GM18907 (cell line): ENCODE measurements around the gene MYO10.
"Not testable (repeated sequence)": the region's sequence is repeated elsewhere in the genome, so short reads cannot be mapped to it uniquely, and the experiment has no call there.

Source experiments
- ATAC-seq: cut with Tn5 transposase; IDR thresholded peaks from one replicate; pipeline ENCODE4 v1.9.1; 2021; ENCODE audit warnings: mild to moderate bottlenecking, moderate library complexity; ENCODE audit not compliant: unreplicated experiment

MYO10 gene

DNA sequence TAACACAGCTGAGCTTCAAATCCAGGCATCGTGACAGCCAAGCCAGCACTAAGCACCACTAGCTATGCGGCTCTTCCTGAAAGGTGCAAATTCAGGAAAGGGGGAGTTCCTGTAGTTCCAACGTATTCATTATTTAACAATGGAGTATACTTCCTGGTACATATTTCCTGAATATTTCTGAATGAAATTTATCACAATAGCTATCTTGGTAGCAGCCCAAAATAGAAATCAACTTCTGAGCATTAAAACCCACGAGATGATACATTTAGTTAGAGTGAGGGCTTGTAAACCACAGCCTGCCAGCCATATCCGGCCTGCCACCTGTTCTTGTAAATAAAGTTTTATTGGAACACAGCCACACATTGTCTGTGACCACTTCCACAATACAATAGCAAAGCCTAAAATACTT lies 209.5 kb downstream of the MYO10 start:
- peak; percentile 50 for ATAC-seq

DNA sequence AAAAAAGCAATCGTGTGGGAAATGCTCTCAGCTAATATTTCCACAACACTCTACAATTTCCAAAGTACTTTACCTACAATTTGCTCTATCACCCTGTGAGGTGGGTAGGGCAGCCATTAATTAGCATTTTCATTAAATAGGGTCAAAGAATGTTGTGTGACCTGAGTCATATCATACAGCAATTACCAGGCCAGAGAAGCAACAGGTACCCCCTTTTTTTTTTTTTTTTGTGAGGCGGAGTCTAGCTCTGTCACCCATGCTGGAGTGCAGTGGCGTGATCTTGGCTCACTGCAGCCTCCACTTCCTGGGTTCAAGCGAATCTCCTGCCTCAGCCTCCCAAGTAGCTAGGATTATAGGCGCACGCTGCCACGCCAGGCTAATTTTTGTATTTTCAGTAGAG lies 210.5 kb downstream of the MYO10 start:
- no peak for ATAC-seq

DNA sequence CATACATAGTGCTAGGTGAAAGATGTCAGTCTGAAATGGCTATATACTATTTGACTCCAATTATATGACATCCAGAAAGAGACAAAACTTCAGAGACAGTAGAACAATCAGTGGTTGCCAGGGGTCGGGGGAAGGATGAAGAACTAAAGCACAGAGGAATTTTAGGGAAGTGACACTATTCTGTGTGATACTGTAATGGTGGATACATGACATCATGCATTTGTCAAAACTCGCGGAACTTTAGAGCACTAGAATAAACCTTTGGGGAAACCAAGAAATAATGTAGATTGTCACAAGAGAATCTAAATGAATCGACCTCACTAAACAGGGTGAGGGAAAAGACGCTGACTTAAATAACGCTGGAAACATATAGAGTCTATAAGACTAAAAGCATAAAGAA lies 212.3 kb downstream of the MYO10 start:
- ATAC-seq: no peak

DNA sequence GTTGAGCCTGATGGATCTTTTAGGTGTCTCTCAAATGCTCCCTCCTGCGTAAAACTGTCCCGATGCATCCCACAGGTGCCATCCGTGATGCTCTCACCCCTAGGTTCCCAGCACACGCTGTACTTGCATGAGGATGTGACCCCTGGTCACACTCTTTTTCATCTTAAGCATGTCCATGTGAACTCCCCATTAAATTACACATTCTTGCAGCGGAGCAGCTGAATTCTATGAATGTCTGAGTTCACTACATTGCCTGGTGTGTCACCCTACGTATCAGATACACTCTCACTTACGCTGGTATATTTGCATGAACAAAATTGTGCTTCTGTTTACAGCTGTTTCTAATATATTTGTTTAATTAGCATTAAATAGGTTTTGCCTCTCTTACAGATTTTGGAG lies 214.0 kb downstream of the MYO10 start:
- no peak for ATAC-seq

DNA sequence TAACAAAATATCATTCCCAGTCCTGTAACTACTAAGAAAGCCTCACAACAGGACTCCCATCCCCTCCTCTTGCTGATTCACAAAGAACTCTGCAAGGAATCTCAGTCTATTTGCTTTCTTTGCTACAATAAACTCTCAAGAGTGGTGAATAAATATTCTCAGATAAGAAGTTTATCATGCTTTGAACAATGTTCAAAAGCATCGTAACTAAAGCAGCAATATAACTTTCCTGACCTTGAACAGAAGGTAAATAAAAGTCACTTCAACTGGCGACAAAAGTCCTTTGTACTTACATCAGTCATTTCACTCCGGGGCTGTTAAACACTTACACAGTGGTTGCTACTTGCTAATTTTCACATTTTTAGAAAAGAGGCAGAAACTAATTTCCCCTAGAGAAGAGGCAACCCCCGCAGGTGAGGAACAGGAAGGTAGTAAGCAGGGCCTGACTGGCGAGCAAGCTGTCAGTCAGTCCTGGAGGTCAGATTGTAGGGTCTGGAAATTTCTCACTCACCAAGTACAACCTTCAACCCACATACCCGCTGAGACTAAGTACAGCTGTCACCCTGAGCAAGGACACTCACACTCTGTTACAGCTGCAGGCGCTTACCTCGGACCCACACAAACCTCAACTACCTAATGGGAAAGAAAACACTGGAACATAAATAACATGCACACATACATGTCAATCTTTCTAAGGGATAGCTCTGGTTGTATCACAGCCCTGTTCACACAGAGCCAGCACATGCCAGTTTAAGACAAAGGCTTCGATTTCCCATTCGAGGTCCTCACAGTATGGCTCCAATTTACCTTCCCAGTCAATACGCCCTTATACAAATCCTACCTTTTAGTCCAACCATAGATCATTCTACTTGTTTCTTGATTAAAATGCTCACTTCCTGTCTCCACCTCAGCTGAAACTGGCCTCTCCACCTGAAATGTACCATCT lies 214.7 kb downstream of the MYO10 start:
- ATAC-seq: no peak

DNA sequence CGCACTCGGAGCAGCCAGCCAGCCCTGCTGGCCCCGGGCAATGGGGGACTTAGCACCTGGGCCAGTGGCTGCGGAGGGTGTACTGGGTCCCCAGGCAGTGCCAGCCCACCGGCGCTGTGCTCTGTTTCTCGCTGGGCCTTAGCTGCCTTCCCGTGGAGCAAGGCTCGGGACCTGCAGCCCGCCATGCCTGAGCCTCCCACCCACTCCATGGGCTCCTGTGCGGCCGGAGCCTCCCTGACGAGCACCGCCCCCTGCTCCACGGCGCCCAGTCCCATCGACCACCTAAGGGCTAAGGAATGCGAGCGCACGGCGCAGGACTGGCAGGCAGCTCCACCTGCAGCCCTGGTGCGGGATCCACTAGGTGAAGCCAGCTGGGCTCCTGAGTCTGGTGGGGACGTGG lies 218.1 kb downstream of the MYO10 start:
- ATAC-seq: not testable (repeated sequence)

DNA sequence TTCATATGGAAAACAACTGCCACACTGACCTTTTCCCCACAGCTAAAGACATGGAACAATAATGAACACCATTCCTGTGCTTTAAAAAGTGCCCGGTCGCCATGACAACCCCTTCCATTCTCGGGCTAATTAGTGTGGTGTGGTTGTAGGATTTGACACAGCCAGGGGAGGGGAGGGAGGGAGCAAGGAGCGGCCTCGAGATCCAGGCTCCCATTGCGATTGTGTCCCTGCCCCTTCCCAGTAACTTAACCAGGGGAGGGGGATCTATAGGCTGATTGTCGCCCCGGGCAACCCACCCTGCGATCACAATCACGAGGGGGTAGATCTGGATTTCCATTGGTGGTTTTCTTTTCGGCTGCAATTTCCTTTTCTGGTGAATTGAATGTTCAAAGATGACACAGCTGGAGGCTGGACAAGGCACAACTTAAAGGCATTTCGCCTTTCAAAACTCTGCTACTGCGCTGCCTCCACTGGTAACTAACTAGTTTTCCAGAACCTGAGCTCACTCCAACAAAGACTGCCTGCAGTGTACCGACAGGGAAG lies 222.6 kb downstream of the MYO10 start:
- no peak for ATAC-seq

DNA sequence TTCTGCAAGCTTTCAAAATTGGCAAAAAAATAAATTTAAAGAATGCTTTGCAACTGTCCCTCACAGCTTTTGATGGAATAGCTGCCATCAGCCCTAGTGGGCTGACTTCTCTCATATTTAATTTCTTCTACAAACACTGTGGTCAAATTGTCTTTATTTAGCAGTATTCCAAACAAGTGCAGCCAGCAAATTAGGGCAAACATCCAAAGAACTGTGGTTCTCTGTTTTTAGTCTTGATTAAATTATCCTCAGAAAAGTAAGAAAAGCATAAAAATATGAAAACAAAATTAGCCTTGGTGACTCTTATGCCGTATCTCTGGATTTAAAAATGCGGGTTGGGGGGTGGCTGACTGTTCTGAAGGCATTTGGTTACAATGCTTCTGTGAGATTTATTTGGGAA lies 223.5 kb downstream of the MYO10 start:
- no peak for ATAC-seq

DNA sequence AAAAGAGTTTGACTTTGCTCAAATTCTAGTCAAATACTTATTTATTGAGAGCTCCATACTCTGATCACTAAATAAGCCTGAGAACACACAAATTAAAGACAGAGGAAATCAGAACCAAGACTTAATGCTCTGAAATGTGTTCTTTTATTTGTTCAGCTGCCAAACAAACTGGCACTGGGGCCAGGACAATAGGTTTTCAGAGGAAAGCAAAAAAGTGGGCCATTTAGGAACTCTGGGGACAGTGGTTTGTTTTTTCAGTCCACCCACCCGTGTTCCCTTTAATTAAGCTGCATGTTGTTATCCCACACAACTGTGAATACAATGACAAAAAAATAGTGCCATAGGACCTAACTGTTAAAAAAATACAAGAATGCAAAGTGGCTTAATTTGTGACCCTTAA lies 223.9 kb downstream of the MYO10 start:
- ATAC-seq: no peak

DNA sequence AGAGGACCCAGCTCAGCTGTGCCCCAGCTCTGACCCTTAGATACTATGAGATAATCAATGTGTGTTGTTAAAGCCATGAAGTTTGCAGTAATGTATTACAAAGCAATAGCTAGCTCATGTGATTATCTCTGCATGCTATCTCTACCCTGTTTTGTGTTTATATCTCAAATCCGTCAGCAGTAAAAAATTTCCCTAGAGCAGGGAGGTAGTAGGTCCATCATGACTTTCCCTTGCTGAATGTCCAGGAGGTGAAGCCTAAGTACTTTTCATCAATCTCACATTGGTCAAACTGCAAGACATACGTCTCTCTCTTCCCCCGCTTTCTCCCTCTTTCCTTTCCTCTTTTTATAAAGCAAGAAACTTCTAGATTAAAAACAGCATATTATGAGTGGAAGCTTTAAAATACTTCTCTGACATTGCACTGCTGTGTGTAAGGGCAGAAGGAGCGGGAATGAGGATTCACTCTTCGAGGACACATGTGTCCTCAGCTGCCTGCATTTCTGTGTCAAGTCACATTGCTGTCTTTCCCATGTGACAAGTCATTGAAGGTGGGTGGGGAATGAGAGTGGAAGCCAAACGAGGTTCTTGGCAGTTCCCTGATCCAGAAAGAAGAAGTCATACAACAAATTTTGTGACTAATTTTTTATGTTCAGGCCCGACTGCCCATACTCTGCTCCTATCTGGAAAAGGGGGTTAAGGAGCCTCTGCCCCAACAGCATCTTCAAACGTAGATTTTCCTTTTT lies 226.2 kb downstream of the MYO10 start:
- no peak for ATAC-seq

DNA sequence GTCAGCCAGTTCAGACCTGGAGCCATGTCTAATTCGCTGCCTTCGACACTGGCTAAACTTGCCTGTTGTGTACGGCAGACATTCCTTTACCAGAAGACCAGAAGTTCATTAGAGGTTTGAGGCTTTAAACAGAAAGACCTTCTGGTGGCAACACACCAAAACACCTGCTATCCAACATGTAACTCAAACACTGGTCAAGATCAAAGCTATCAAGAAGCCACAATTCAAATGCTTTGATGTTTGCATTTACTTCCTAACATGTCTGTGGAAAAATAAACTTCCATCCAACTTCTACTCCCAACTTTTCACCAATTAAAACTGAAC lies 228.3 kb downstream of the MYO10 start:
- no peak for ATAC-seq

DNA sequence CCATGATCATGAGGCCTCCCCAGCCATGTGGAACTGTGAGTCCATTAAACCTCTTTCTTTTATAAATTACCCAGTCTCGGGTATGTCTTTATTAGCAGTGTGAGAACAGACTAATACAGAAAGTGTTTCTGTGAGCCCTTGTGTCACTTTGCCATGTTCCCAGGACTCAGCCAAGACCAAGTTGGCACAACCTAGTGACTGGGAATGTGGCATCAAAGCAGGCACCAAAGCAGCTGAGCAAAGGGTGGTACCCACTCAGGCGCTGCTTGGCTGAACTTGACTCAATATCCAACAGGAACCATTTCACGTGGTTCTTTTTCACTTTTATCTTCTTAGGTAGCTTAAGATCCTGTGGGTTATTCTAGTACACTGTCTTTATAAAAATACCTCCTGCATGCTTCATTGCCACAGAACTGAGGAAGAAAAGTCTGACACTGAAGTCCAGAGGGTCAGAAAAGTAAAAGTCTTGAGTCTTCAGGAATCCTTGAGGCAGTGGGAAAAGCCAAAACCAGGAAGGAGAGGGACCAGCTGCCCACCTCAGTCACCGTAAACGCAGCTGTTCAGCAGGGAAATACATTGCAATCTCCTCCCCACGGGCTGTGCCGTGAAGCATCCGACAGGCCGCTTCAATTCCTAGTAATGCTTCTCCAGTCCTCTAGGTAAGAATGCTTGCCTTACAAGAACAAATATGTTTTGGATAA lies 228.8 kb downstream of the MYO10 start:
- no peak for ATAC-seq

DNA sequence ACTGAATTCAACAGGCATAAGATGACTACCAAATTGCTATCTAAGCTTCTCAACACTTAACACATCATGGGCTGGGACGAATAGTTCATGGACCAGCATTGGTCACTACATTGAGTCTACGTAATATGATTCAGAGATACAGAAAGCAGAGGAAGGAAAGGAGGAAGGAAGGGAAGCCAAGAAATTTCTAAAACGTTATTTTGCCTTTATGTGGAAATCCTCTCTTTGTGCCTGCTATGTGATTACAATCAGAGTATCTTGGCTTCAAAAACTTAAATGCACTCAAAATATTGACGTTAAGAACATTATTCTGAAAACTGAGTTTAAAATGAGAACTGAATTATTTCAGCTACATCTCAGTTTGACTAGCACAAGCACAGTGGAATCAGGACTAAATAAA lies 231.1 kb downstream of the MYO10 start:
- no peak for ATAC-seq

DNA sequence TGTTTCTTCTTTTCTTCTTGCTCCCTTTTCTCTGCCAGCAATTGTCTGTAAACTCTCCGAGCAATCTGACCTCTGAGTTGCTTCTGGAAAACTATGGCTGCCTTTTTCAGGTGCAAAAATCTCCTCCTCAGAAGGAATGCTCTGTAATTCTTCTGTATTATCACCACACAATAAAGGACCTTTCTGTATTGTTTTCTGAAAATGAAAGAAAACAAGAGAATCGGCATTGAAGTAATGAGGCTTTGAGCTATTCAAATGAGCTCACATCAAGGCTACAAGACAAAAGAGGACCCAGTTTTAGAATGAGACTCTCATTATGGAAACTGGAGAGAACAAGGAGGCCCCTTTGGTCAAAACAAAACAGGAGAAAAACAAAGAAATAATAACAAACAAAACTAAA lies 233.1 kb downstream of the MYO10 start:
- ATAC-seq: no peak

DNA sequence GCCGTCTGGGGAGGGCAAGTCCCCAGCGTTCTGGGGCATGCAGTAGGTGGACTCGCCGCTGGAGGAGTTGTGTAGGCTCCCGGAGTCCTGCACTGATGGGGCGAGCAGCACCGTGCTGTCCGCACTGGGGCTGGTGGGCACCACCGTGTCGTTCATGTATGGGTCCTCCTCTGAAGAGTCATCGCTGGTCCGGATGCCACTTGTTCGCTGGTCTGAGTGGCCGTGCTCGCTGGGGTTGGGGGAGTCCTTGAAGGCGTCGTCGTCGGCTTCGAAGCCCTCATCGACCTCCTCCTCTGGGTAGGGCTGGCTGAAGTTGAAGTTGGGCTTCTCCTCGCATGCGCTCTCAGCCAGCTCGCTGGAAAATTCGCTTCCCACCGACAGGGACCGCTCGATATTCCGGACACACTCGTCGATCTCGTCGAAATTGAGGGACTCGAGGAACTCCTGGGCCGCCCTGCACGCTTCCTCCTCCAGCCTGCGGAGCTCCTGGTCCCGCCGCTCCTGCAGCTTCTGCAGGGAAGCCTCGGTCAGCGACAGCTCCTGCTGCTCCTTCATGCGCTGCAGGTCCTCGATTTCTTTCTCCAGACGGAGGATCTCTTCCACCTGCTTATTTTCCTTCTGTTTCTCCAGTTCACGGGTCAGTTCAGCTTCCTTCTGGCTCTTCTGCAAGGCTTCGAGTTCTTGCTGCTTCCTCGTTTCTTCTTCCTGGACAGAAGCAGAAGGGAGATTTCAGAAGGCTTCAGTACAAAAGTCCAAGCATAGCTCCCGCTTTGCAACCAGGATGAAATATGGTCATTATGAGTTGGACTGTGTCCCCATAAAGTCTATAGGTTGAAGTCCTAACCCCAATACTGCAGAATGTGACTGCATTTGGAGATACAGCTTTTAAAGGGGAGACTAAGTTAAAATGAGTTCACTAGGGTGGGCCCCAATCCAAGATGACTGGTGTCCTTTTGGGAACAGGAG lies 234.7 kb downstream of the MYO10 start:
- ATAC-seq: no peak

DNA sequence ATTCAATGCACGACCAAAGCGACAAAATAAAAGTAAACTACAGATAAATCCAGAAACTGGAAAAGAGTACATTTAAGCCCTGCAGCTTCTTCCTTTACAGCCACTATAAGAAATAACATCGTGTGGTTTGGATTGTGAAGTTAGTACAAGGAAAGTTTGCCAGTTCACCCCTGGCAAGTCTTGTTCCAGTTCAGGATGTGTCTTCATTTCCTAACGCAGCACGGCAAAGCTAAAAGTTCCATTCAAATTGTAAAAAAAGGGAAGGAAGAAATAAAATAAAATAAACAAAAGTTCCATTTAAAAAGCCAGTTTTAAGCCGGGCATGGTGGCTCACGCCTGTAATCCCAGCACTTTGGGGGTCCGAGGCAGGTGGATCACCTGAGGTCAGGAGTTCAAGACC lies 236.0 kb downstream of the MYO10 start:
- no peak for ATAC-seq

DNA sequence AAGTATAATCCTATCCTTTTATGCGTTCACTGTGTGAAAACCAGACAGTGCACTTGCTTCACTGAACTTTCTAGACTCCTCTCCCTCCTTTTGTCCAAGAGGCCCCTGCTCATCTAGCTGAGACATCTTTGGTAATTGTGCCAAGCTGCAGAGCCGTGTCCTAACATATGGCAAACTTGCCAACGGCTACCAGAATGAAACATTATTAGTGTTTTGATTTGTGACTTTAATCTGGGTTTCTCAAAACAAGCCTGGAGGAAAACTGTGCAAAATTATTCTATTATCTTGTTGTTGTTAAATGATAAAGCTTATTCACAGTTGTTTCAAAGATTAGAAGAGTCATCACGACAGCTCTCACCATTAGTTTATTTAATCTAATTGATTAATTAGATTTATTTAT lies 240.3 kb downstream of the MYO10 start:
- no peak for ATAC-seq

DNA sequence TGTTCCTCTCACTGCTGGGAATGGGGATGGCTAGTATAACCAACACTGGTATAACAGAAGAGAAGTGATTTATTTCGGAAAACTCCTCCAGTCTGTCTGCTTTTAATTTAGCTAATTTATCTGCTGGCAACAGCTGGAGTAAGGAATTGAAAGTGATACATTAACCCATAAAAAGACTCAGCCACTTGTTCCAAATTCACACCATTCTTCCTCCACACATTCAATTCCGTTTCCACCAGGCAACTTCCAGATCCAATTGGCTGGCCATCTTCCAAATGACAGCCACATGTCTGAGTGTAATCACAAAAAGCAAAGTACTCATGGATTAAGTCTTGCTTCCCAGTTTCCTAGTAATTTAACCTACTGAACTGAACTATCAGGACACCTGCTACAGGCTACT lies 242.2 kb downstream of the MYO10 start:
- no peak for ATAC-seq

DNA sequence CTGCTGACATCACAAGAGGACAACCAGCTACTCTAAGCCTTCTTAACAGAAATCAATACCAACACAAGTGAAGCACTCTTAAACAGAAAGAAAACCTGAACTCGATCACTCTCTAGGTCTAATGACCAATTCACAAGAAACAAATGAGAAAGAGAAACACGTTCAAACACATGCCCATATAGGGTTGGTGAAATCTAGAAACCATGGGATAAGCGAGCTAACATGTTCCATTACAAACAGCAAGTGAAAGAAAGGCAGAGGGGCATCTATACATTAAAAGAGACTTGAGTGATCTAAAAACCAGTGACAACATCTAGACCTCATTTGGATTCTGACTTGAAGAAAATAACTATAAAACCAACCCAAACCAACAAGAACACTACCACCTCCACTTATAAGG lies 244.4 kb downstream of the MYO10 start:
- ATAC-seq: no peak

DNA sequence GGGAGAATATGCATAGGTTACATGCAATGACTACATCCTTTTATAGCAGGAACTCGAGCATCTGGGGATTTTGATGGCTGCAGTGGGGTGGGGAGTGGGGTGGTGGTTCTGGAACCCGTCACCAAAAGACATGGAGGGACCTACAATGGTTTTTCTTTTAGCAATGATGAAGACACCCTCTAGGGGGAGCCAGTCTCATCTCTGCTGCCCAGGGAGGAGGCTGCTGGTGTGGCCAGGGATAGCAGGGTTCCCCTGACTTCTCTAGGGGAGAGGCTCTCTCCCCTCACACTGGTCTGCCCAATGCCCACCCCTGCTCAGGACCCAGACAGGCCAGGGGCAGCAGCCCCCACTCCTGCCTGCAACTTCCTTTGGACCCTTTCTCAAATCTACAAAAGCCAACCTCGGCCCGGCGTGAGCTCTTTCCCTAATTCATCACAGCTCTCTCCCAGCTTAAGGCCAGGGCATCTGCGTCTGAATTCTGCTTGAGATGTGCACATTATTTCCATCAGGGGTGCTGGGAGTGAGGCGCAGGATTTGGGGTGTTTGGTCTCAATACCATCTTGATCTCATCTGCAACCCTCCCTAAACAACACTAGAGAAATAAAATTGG lies 245.7 kb downstream of the MYO10 start:
- peak; percentile 91 for ATAC-seq
